GM19324 (cell line): ENCODE data around the gene MOB1A.
"Not testable (repeated sequence)": the region's sequence is repeated elsewhere in the genome, so short reads cannot be mapped to it uniquely, and the experiment has no call there.

Experiments used
- ATAC-seq: cut with Tn5 transposase; IDR thresholded peaks from one replicate; pipeline ENCODE4 v1.9.1; 2021; ENCODE audit warnings: mild to moderate bottlenecking, moderate library complexity; ENCODE audit not compliant: unreplicated experiment, low FRiP score

Gene MOB1A

GRCh38 chr2:74199275-74199701, 20.6 kb upstream of the MOB1A start:
- ATAC-seq, result no peak

GRCh38 chr2:74198461-74199274, 20.0 kb upstream of the MOB1A start, which contains the start of gene MTHFD2:
TSS of gene MTHFD2 (plus strand) at chr2:74198615. CDS start at chr2:74198642, 27 bp downstream.
- peak; percentile 93 for ATAC-seq

DNA sequence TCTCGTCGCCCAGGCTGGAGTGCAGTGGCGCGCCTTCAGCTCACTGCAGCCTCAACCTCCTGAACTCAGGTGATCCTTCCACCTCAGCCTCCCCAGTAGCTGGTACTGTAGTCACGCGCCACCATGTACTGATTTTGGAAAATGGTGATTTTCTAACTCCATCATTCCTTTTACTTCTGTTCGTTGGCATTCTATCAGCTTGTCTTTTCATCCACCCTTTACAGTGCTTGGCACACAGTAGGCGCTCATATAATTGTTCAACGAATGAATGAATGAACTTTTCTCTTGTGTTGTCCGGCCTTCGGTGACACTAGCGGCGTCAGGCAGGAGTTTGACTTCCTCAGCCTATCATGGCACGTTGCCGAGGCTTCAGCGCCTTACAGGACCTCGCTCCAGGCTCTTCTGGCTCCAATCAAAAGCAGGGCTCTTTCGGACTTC, 19.4 kb upstream of the MOB1A start:
- ATAC-seq, result no peak

DNA sequence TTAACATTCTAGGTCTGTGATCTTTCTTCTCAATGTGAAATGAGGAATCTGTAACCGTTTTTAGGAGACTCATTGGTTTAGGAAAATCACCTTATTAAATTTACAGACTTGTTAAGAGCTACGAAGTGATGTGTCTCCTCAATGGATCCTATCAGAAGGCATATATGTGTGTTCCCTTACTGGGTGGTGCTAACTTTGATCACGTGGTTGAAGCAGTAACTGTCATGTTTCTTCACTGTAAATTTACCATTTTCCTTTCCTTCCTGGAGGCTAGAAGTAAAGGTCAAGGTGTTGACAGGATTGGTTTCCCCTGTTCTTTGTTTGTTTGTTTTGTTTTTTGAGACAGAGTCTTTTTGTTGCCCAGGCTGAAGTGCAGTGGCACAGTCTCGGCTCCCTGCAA, 18.4 kb upstream of the MOB1A start:
- ATAC-seq, result no peak

DNA sequence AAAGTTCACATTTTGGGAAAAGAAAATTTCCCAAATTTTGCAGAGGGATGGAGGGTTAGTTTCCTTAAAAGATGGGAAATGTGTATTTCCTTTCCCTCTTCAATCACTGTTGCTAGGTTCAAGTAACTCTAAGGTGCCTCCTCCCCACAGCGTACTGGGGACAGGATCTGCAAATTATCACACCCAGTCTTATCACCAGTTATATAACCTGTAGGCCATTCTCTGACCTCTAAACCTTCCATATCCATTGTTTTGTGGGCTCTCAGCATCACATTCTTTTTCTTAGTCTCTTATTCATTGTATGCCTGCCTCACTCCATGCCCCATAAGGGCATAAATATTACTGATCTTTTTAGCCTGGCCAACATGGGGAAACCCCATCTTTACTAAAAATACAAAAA, 16.1 kb upstream of the MOB1A start:
- ATAC-seq, result no peak

- ATAC-seq, result no peak
Observed at GRCh38 chr2:74191596-74192380, 13.1 kb upstream of the MOB1A start.

DNA sequence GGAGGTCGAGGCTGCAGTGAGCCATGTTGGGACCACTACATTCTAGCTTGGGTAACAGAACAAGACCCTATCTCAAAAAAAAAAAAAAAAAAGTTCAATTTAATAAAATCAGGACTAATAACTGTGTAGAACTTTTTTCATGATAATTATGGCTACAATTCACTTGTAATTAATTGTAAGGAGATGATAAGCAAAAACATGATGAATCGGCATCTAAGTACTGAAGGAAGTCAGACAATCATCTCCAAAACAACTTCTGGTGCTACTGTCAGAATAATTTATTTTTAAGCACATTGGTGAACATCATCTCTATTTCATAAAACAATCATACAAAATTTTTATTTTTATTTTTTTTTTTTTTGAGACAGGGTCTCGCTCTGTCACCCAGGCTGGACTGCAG, 10.0 kb upstream of the MOB1A start:
- no peak for ATAC-seq

- ATAC-seq, result no peak
Observed at GRCh38 chr2:74188018-74188601, 9.4 kb upstream of the MOB1A start.

- not testable (repeated sequence) for ATAC-seq
Observed at GRCh38 chr2:74186706-74187105, 8.0 kb upstream of the MOB1A start.

GRCh38 chr2:74186038-74186437, 7.4 kb upstream of the MOB1A start:
- no peak for ATAC-seq

- no peak for ATAC-seq
Observed at GRCh38 chr2:74183878-74184277, 5.2 kb upstream of the MOB1A start.

- ATAC-seq, result peak; percentile 26
Observed at GRCh38 chr2:74181739-74182138, 3.1 kb upstream of the MOB1A start.

GRCh38 chr2:74179063-74179865, 585 bp upstream of the MOB1A start:
- peak; percentile 5 for ATAC-seq

DNA sequence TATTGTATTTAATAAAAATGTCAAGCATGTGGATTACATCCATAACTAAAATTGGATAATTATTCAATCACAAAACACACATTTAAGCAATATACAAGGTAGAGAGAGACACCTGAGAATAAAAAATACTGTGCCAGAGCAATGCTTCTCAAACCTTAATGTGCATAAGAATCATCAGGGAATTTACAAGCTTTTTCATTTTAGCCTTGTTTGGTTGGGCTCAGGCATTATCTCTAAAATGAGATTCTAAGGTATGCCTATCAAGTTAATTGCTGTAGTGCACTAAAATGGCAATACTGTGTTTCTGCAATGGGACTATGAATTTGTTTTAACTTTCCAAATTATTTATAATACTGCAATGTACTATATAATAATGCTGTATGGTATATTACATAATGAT, 983 bp downstream of the MOB1A start:
- no peak for ATAC-seq

DNA sequence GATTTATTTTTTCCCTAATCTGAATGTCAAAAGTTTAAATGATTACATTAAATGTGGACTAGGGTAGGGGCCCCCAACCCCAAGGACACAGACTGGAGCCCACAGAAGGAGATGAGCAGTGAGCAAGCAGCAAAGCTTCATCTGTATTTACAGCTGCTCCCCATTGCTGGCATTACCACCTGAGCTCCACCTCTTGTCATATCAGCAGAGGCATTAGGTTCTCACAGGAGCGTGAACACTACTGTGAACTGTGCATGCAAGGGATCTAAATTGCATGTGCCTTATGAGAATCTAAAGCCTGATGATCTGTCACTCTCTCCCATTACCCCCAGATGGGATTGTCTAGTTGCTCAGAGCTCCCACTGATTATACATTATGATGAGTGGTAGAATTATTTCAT, 3.8 kb downstream of the MOB1A start:
- ATAC-seq, result no peak

DNA sequence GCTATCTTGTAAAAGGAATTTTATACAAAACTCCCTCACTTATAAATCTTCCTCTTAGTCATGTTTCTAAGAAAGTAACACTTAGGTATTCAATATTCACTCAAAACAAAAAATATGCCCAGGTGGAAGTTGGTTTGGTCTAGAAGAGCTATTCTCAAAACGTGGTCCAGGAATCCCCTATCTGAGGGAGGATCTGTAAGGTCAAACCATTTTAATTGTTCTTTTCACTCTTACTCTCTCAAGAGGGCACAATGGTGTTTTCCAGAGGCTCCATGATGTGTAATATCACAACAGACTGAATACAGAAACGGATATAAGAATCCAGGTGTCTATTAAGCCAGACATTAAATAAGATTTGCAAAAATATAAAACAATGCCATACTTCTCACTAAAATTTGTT, 9.9 kb downstream of the MOB1A start:
- ATAC-seq, result no peak

GRCh38 chr2:74164761-74165160, 13.9 kb downstream of the MOB1A start:
- ATAC-seq, result no peak

DNA sequence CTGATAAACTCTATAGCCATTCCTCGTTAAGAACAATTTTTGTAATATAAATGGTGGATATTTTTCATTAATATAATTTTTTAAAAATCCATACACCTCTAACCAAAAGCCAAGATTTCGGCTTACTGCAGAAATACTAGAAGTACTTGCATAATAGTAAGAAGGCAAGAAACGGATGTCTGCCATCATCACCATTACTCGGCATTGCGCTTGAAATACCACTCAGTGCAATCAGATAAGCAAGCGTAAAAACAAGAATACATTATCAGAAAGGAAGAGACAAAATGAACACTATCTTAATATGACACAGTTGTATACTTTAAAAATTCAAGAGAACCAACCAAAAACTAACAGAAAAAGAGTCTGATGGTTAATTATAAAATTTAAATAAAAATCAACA, 15.7 kb downstream of the MOB1A start:
- no peak for ATAC-seq

DNA sequence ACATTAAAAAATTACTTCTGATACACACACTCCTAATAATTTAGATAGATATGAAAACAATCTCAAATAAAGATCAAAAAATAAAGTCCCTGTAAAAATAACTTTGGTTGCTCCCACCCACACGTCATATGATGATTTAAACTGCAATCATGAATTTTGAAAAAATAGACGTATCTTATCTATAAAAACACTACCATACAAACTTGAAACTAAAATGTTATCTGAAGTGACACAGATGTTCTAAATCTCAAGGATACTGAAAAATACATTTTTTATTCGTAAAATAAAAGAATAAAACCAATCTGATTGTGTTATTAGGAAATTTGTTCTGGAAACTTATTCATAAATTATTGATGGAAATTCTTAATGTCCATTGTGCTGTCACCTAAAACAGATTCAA, 22.8 kb downstream of the MOB1A start:
- no peak for ATAC-seq

DNA sequence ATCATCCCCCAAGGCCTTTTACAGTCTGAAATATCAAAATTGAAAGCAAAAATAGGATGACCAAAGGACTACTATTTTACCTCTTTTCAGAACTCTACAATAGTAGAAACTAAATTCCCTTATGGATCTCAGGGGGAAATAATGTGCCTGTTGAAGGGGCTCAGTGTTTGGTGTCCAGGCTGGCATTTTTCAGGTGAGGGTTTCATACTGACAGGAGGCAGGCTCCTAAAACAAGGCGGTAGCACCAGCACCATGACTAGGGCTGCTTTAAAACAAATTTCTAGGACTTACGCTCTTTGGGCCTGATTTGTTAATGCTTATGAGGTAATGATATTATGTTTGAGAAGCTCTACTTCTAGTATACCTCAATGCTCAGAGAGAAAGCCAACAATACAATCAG, 25.7 kb downstream of the MOB1A start:
- no peak for ATAC-seq
